Caco-2 (cell line): ENCODE measurements around the gene CCRL2. TPM values are rescaled to one million over a fixed set of nuclear protein-coding genes. Genes with fewer than 3 reads are reported as not detected.

Experiments
- BruUV-seq: library from RNA; stranded (reverse); fragments of 400-500 nt; replicated peaks from 2 replicates; lab custom pipeline; 2021; lab: Mats Ljungman, UMichigan
- CTCF ChIA-PET: fragments of 300-600 bp; sonication (Branson Sonifier 250); formaldehyde crosslinking; loops from one replicate; lab custom pipeline; 2022; ENCODE audit warnings: antibody characterized with exemption; lab: Charles Lee
- POLR2A ChIA-PET: fragments of 300-600 bp; sonication (Branson Sonifier 250); formaldehyde crosslinking; loops from one replicate; lab custom pipeline; 2022; ENCODE audit warnings: antibody characterized with exemption; lab: Charles Lee
- DNase-seq, 2 experiments: peaks; one replicate each; pipeline versions ENCODE4 v3.0.0 to v3.0.0-alpha.2; 2020 to 2022
- H3K27me3 ChIP-seq: replicated peaks from 2 replicates; pipeline ENCODE4 v1.6.0; 2011; ENCODE audit warnings: low read length; ENCODE audit not compliant: control insufficient read depth, insufficient read depth
- H3K36me3 ChIP-seq: 2 replicates; pipeline ENCODE4 v1.5.1; 2011; ENCODE audit warnings: low read length; ENCODE audit not compliant: control insufficient read depth, insufficient read depth
- H3K4me1 ChIP-seq: fragments of 250-450 bp; sonication (Bioruptor Pico); 2 replicates; pipeline ENCODE4 v1.5.1; 2020; ENCODE audit warnings: mild to moderate bottlenecking
- H3K4me3 ChIP-seq: 2 replicates; pipeline ENCODE4 v1.5.1; 2011; ENCODE audit warnings: low read depth, mild to moderate bottlenecking, control low read depth, low read length
- H3K9me3 ChIP-seq: fragments of 250-450 bp; sonication (Bioruptor Pico); 2 replicates; pipeline ENCODE4 v1.5.1; 2020; ENCODE audit warnings: mild to moderate bottlenecking, moderate library complexity
- H3K27ac Mint-ChIP-seq: one replicate; pipeline ENCODE4 v1.8.0; 2022; ENCODE audit warnings: mixed read lengths; ENCODE audit not compliant: unreplicated experiment
- H3K27me3 Mint-ChIP-seq: one replicate; pipeline ENCODE4 v1.8.0; 2022; ENCODE audit warnings: mixed read lengths; ENCODE audit not compliant: insufficient read depth, unreplicated experiment
- H3K36me3 Mint-ChIP-seq: one replicate; pipeline ENCODE4 v1.8.0; 2022; ENCODE audit warnings: mild to moderate bottlenecking, mixed read lengths; ENCODE audit not compliant: insufficient read depth, unreplicated experiment
- H3K4me1 Mint-ChIP-seq: one replicate; pipeline ENCODE4 v1.8.0; 2022; ENCODE audit warnings: low read depth, mixed read lengths; ENCODE audit not compliant: unreplicated experiment
- H3K4me3 Mint-ChIP-seq: one replicate; pipeline ENCODE4 v1.8.0; 2022; ENCODE audit warnings: mild to moderate bottlenecking, moderate library complexity, mixed read lengths; ENCODE audit not compliant: unreplicated experiment
- H3K9me3 Mint-ChIP-seq: one replicate; pipeline ENCODE4 v1.8.0; 2022; ENCODE audit warnings: mixed read lengths; ENCODE audit not compliant: unreplicated experiment
- intact Hi-C: fragments of 100-400 bp; cut with micrococcal nuclease; formaldehyde crosslinking; loops from one replicate; pipeline ENCODE4 v1.10.0; 2022; ENCODE audit not compliant: unreplicated experiment
- total RNA-seq: library from RNA; stranded (reverse); gene quantifications from 2 replicates; pipeline ENCODE4 v1.2.3, GENCODE V29; 2022
- TF ChIP-seq, protein P1 (sequence below), 2 experiments: fragments of 200-600 bp in 1 of 2; IDR thresholded peaks; 1 replicate in 1 of 2; 2 replicates in 1 of 2; pipeline versions ENCODE4 v1.5.1 to v1.8.0; 2011 to 2022; ENCODE audit warnings: antibody characterized with exemption in 1 of 2, control low read depth in 1 of 2, inconsistent platforms in 1 of 2, low read depth in 1 of 2, low read length in 1 of 2, mild to moderate bottlenecking in 1 of 2, moderate library complexity in 1 of 2; ENCODE audit not compliant: insufficient read depth in 1 of 2, severe bottlenecking in 1 of 2, unreplicated experiment in 1 of 2

Gene CCRL2
- total RNA-seq, 1 experiment from 2014 or later = 1.0 TPM

DNA sequence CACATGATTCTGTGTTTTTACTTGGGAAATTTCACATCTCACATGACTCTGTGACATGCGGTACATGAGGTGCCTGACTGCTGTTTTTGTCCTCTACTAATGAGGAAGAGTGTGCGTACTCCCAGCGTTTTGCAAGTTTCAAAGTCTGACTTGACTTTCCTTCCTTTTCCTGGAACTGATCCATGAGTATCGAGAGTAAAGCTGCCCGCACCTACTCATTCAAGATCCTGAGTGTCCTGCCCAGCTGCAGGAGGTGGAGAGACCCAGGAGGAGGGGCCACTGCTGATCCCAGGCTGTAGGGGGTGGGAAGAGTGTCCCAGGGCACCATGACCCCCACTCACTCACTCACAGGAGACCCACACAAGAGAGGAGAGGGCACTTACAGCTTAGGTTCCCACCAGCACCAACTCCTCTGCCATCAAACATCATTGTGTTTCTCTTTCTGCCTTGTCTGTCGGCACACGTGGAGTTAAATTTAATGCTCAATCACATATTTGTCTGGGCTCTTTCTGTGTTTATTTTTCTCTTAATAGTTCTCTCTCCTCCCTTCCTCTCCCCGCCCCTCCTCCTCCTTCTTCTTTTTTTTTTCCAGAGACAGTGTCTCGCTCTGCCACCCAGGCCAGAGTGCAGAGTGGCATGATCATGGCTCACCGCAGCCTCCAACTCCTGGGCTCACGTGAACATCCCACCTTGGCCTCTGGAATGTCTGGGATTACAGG, 1.6 kb upstream of the CCRL2 start:
- CTCF ChIA-PET = interaction anchor here (0.7 kb wide), 1 partner anchor 153 kb away, joined by 3 read pairs; no protein-coding TSS in a partner anchor
- intact Hi-C loops = no loop called here

DNA sequence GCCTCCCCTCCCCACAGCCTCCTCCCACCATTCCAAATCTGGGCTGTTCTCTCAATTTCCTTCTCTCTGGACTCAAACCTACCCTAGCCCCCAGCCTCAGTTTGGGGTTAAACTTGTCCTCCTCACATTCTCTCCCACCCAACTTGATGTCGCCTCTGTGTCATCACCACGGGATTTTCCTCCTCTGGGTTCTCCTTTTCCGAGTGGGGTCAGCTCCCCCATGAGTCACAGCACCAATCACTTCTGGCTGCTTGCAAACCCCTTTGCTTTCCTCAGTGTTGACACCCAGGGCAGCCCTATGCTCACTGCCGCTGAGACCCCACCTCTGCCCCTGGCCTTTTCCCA, 644 bp upstream of the CCRL2 start:
- ChIA-PET CTCF (no interaction called here), POLR2A (no interaction called here)
- no peak overlapping the region for H3K4me3 ChIP-seq
- H3K9me3 ChIP-seq = no peaks in the 10 kb centered on the region
- intact Hi-C loops = no loop called here
- BruUV-seq = no TSS peak
- no peak for DNase-seq
- Mint-ChIP-seq H3K4me3 (peak overlapping the region; percentile 60), H3K36me3 (no peaks in the 10 kb centered on the region), H3K27ac (peak overlapping the region; percentile 57), H3K4me1 (peaks cover 21% of the 10 kb centered on the region), H3K9me3 (no peaks in the 10 kb centered on the region), H3K27me3 (no peaks in the 10 kb centered on the region)
- no peaks in the 10 kb centered on the region for H3K36me3 ChIP-seq
- no peaks in the 10 kb centered on the region for H3K27me3 ChIP-seq
- TF ChIP-seq, protein P1, sequence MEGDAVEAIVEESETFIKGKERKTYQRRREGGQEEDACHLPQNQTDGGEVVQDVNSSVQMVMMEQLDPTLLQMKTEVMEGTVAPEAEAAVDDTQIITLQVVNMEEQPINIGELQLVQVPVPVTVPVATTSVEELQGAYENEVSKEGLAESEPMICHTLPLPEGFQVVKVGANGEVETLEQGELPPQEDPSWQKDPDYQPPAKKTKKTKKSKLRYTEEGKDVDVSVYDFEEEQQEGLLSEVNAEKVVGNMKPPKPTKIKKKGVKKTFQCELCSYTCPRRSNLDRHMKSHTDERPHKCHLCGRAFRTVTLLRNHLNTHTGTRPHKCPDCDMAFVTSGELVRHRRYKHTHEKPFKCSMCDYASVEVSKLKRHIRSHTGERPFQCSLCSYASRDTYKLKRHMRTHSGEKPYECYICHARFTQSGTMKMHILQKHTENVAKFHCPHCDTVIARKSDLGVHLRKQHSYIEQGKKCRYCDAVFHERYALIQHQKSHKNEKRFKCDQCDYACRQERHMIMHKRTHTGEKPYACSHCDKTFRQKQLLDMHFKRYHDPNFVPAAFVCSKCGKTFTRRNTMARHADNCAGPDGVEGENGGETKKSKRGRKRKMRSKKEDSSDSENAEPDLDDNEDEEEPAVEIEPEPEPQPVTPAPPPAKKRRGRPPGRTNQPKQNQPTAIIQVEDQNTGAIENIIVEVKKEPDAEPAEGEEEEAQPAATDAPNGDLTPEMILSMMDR (IDR thresholded peaks at IDR 0.05; ENCODE audit: insufficient read depth in 1 of 2, low read depth in 1 of 2, low read length in 1 of 2, severe bottlenecking in 1 of 2, unreplicated experiment in 1 of 2) = no peak
- peaks cover 17% of the 10 kb centered on the region for H3K4me1 ChIP-seq

More for the DNA sequence above, 1.6 kb upstream of the CCRL2 start:
- H3K4me1 Mint-ChIP-seq = peaks cover 21% of the 10 kb centered on the region
- H3K4me3 Mint-ChIP-seq = no peak overlapping the region
- H3K36me3 ChIP-seq = no peaks in the 10 kb centered on the region
- no peaks in the 10 kb centered on the region for H3K9me3 ChIP-seq
- H3K27me3 ChIP-seq = no peaks in the 10 kb centered on the region
- no TSS peak for BruUV-seq
- POLR2A ChIA-PET = no interaction called here
- no peak overlapping the region for H3K4me3 ChIP-seq
- H3K27ac Mint-ChIP-seq = no peak overlapping the region
- no peak for DNase-seq
- no peaks in the 10 kb centered on the region for H3K36me3 Mint-ChIP-seq
- no peaks in the 10 kb centered on the region for H3K27me3 Mint-ChIP-seq
- TF ChIP-seq, protein P1 (IDR thresholded peaks at IDR 0.05; ENCODE audit: insufficient read depth in 1 of 2, low read depth in 1 of 2, low read length in 1 of 2, severe bottlenecking in 1 of 2, unreplicated experiment in 1 of 2) = no peak
- H3K4me1 ChIP-seq = peaks cover 17% of the 10 kb centered on the region
- no peaks in the 10 kb centered on the region for H3K9me3 Mint-ChIP-seq

GRCh38 chr3:46407970-46408369, 911 bp downstream of the CCRL2 start:
- Histone ChIP-seq H3K4me1 (peaks cover 17% of the 10 kb centered on the region), H3K9me3 (no peaks in the 10 kb centered on the region), H3K36me3 (no peaks in the 10 kb centered on the region), H3K27me3 (no peaks in the 10 kb centered on the region), H3K4me3 (no peak overlapping the region)
- Mint-ChIP-seq H3K27me3 (no peaks in the 10 kb centered on the region), H3K4me1 (peaks cover 21% of the 10 kb centered on the region), H3K4me3 (no peak overlapping the region), H3K27ac (no peak overlapping the region), H3K36me3 (no peaks in the 10 kb centered on the region), H3K9me3 (no peaks in the 10 kb centered on the region)
- DNase-seq = no peak
- POLR2A ChIA-PET = no interaction called here
- intact Hi-C loops = no loop called here
- CTCF ChIA-PET = no interaction called here
- TF ChIP-seq, protein P1 (IDR thresholded peaks at IDR 0.05; ENCODE audit: insufficient read depth in 1 of 2, low read depth in 1 of 2, low read length in 1 of 2, severe bottlenecking in 1 of 2, unreplicated experiment in 1 of 2) = no peak
- BruUV-seq = no TSS peak
